K562 treated with DMSO at 1 percent for 48 hours (cell line): ENCODE measurements around the gene DNAH9. TPM values are rescaled to one million over a fixed set of nuclear protein-coding genes. Genes with fewer than 3 reads are reported as not detected.

ENCODE experiments used
- total RNA-seq: library from RNA; unstranded; fragments of 300-600 nt; gene quantifications from 2 replicates; pipeline ENCODE4 v1.2.3, GENCODE V29; 2022; ENCODE audit warnings: low replicate concordance; ENCODE audit errors: extremely low read depth

DNAH9 gene, protein sequence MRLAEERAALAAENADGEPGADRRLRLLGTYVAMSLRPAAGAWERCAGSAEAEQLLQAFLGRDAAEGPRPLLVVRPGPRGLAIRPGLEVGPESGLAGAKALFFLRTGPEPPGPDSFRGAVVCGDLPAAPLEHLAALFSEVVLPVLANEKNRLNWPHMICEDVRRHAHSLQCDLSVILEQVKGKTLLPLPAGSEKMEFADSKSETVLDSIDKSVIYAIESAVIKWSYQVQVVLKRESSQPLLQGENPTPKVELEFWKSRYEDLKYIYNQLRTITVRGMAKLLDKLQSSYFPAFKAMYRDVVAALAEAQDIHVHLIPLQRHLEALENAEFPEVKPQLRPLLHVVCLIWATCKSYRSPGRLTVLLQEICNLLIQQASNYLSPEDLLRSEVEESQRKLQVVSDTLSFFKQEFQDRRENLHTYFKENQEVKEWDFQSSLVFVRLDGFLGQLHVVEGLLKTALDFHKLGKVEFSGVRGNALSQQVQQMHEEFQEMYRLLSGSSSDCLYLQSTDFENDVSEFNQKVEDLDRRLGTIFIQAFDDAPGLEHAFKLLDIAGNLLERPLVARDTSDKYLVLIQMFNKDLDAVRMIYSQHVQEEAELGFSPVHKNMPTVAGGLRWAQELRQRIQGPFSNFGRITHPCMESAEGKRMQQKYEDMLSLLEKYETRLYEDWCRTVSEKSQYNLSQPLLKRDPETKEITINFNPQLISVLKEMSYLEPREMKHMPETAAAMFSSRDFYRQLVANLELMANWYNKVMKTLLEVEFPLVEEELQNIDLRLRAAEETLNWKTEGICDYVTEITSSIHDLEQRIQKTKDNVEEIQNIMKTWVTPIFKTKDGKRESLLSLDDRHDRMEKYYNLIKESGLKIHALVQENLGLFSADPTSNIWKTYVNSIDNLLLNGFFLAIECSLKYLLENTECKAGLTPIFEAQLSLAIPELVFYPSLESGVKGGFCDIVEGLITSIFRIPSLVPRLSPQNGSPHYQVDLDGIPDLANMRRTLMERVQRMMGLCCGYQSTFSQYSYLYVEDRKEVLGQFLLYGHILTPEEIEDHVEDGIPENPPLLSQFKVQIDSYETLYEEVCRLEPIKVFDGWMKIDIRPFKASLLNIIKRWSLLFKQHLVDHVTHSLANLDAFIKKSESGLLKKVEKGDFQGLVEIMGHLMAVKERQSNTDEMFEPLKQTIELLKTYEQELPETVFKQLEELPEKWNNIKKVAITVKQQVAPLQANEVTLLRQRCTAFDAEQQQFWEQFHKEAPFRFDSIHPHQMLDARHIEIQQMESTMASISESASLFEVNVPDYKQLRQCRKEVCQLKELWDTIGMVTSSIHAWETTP (N-terminal part only)
- total RNA-seq, result not detected in 2 replicates

DNA sequence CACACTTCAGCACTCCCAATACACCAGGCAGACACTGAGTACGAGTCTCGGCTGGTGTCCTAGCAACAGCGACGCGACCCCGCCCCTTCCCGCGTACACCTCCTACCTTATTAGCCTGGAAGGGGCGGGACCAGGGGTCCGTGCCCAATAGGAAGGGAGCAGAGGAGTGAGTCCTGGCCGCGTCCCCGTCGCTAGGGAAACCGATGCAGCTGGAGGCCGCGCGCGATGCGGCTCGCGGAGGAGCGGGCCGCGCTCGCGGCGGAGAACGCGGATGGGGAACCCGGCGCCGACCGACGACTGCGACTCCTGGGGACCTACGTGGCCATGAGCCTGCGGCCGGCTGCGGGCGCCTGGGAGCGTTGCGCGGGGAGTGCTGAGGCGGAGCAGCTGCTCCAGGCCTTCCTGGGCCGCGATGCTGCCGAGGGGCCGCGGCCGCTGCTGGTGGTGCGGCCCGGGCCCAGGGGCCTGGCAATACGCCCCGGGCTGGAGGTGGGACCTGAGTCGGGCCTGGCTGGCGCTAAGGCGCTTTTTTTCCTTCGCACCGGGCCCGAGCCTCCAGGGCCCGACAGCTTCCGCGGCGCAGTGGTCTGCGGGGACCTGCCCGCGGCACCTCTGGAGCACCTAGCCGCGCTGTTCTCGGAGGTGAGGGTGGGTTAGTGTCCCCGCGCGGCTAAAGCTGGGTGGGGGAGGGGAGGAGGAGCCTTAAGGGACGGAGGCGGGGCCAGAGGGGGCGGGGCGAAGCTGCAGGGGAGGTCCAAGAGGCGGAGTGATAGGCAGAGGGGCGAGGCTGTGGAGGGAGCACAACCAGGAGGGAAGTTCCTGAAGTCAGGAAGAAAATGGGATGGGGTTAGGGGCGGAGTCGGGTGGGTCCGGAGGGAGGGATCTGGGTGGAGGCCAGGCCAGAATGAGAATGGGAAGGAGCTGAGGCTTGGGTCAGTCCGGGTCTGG lies at the start of gene DNAH9:
Gene DNAH9 (plus strand): TSS at position 197 of the 948 bp plus-strand sequence. CDS start 29 bp downstream, at position 226.

DNA sequence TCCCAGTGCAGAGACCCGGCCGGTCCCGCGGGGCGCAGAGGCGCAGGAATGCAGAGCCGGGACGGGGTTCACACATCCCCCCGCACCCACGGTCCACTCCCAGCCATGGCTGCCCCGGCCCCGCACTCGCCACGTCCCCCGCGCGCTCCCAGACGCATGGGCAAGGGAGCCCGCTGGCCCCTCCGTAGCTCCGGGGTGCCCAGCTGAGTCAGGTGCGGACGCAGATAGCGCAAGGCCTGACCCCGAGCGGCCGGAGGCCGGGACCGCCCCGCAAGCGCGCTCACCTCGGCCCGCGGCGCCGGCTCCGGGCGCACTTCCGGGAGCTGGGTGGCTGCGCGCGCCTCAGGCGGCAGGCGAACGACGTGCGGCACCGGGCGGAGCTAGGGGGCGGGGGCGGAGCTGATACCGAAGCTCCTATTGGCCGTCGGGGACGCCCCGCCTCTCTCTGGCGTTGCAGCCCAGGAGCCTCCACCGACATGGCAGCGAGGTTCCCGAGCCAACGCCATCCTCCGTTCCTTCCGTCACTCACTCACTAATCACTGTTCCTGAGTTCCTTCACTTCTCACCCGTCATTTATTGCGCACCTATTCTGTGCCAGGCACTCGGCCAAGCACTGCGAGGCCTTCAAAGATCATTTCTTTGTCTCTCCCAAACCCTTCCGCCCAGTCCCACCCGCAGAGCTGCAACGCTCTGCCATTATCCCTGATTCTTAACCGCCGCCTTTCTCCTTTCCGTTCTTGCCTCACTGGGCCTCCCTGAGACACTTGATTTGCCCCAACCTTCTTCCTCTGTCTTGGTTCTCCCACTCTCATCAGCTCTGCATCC lies 399.1 kb downstream of the DNAH9 start, which contains the start of gene ZNF18:
Gene ZNF18 (minus strand): TSS at position 329 of the 825 bp plus-strand sequence. CDS start 4,646 bp downstream, outside the sequence.

